Measurements from ENCODE around the gene INTS2. TPM values are rescaled to one million over a fixed set of nuclear protein-coding genes. Genes with fewer than 3 reads are reported as not detected.
"Not testable (repeated sequence)": the region's sequence is repeated elsewhere in the genome, so short reads cannot be mapped to it uniquely, and the experiment has no call there.

INTS2 gene
- total RNA-seq, 1 donor from 2014 or later, result 16.0 TPM

GRCh38 chr17:61897548-61898180 lies 30.1 kb downstream of the INTS2 start:
- DNase-seq (ENCODE audit: low spot score), result no peak
- no peak for ATAC-seq
- intact Hi-C loops (cut with DNase I), result no loop called here

- no peak for ATAC-seq
- intact Hi-C loops (cut with DNase I), result no loop called here
- DNase-seq (ENCODE audit: low spot score), result no peak
Observed at GRCh38 chr17:61895391-61895790, 32.4 kb downstream of the INTS2 start.

- DNase-seq (ENCODE audit: low spot score); ATAC-seq; intact Hi-C loops (cut with DNase I): not testable (repeated sequence)
Observed at GRCh38 chr17:61894310-61894709, 33.5 kb downstream of the INTS2 start.

- ATAC-seq; DNase-seq (ENCODE audit: low spot score); intact Hi-C loops (cut with DNase I): not testable (repeated sequence)
Observed at GRCh38 chr17:61887733-61888132, 40.0 kb downstream of the INTS2 start.

GRCh38 chr17:61885865-61886264 lies 41.9 kb downstream of the INTS2 start:
- ATAC-seq; intact Hi-C loops (cut with DNase I); DNase-seq (ENCODE audit: low spot score): not testable (repeated sequence)

GRCh38 chr17:61884864-61885263 lies 42.9 kb downstream of the INTS2 start:
- intact Hi-C loops (cut with DNase I), result no loop called here
- ATAC-seq (no peak), DNase-seq (ENCODE audit: low spot score) (no peak)

GRCh38 chr17:61880589-61881102 lies 47.1 kb downstream of the INTS2 start:
- ATAC-seq (no peak), DNase-seq (ENCODE audit: low spot score) (no peak)
- intact Hi-C loops (cut with DNase I), result no loop called here

GRCh38 chr17:61878984-61879612 lies 48.7 kb downstream of the INTS2 start:
- ATAC-seq, result no peak
- DNase-seq (ENCODE audit: low spot score), result no peak
- intact Hi-C loops (cut with DNase I), result no loop called here

- intact Hi-C loops (cut with DNase I), result no loop called here
- DNase-seq (ENCODE audit: low spot score) (no peak), ATAC-seq (no peak)
Observed at GRCh38 chr17:61878520-61878919, 49.3 kb downstream of the INTS2 start.

GRCh38 chr17:61877837-61878236 lies 49.9 kb downstream of the INTS2 start:
- no peak for ATAC-seq
- DNase-seq (ENCODE audit: low spot score), result no peak
- intact Hi-C loops (cut with DNase I), result no loop called here

- DNase-seq (ENCODE audit: low spot score) (no peak), ATAC-seq (no peak)
- intact Hi-C loops (cut with DNase I), result no loop called here
Observed at GRCh38 chr17:61875804-61876203, 52.0 kb downstream of the INTS2 start.

- no peak for ATAC-seq
- DNase-seq (ENCODE audit: low spot score), result no peak
- intact Hi-C loops (cut with DNase I), result no loop called here
Observed at GRCh38 chr17:61875285-61875684, 52.5 kb downstream of the INTS2 start.

- ATAC-seq, result no peak
- intact Hi-C loops (cut with DNase I), result no loop called here
Observed at GRCh38 chr17:61874075-61874474, 53.7 kb downstream of the INTS2 start.

GRCh38 chr17:61872099-61872498 lies 55.7 kb downstream of the INTS2 start:
- no peak for DNase-seq (ENCODE audit: low spot score)
- no peak for ATAC-seq
- intact Hi-C loops (cut with DNase I), result no loop called here

More at GRCh38 chr17:61874075-61874474, 53.7 kb downstream of the INTS2 start:
- no peak for DNase-seq (ENCODE audit: low spot score)

- no peak for DNase-seq (ENCODE audit: low spot score)
- no peak for ATAC-seq
- intact Hi-C loops (cut with DNase I), result no loop called here
Observed at GRCh38 chr17:61869138-61869537, 58.6 kb downstream of the INTS2 start.

GRCh38 chr17:61868074-61868473 lies 59.7 kb downstream of the INTS2 start:
- no peak for ATAC-seq
- intact Hi-C loops (cut with DNase I), result no loop called here
- DNase-seq (ENCODE audit: low spot score), result no peak

GRCh38 chr17:61867033-61867432 lies 60.7 kb downstream of the INTS2 start:
- no peak for DNase-seq (ENCODE audit: low spot score)
- intact Hi-C loops (cut with DNase I), result no loop called here
- no peak for ATAC-seq

- DNase-seq (ENCODE audit: low spot score) (no peak), ATAC-seq (peak; percentile 69)
- intact Hi-C loops (cut with DNase I), result no loop called here
Observed at GRCh38 chr17:61863801-61864126, 64.0 kb downstream of the INTS2 start.

GRCh38 chr17:61862975-61863800 lies 64.6 kb downstream of the INTS2 start, which contains the start of gene BRIP1:
BRIP1 (minus strand) TSS chr17:61863528; CDS start chr17:61861539, 1,989 bp downstream.
- intact Hi-C loops (cut with DNase I), result no loop called here
- DNase-seq (ENCODE audit: low spot score) (peak; percentile 92), ATAC-seq (peak; percentile 100)

GRCh38 chr17:61862105-61862574 lies 65.6 kb downstream of the INTS2 start:
- intact Hi-C loops (cut with DNase I), result no loop called here
- ATAC-seq (no peak), DNase-seq (ENCODE audit: low spot score) (no peak)

Data from sciatic nerve (tissue), 2 donors.